ENCODE results near the gene CSF2RB.

- TF ChIP-seq CTCF (IDR thresholded peaks at IDR 0.05) (no peak), POLR2A (IDR thresholded peaks at IDR 0.05) (no peak)
Observed at GRCh38 chr22:36931446-36931845, 18.0 kb downstream of the CSF2RB start.
